ENCODE results near the gene NLRP4.
"Not testable (repeated sequence)": the region's sequence is repeated elsewhere in the genome, so short reads cannot be mapped to it uniquely, and the experiment has no call there.

Gene NLRP4

GRCh38 chr19:55882626-55883025 lies 46.3 kb downstream of the NLRP4 start:
- in situ Hi-C loops (cut with MboI; ENCODE audit: low sequenced_read_pairs): no loop called here

GRCh38 chr19:55898911-55899310 lies 62.6 kb downstream of the NLRP4 start:
- in situ Hi-C loops (cut with MboI; ENCODE audit: low sequenced_read_pairs): no loop called here

- in situ Hi-C loops (cut with MboI; ENCODE audit: low sequenced_read_pairs): no loop called here
Measured at GRCh38 chr19:55901369-55902079, 65.2 kb downstream of the NLRP4 start.

- in situ Hi-C loops (cut with MboI; ENCODE audit: low sequenced_read_pairs): no loop called here
Measured at GRCh38 chr19:55902080-55902751, 65.9 kb downstream of the NLRP4 start.

- in situ Hi-C loops (cut with MboI; ENCODE audit: low sequenced_read_pairs): no loop called here
Measured at GRCh38 chr19:55907286-55907685, 70.9 kb downstream of the NLRP4 start.

- in situ Hi-C loops (cut with MboI; ENCODE audit: low sequenced_read_pairs): no loop called here
Measured at GRCh38 chr19:55907746-55908145, 71.4 kb downstream of the NLRP4 start.

GRCh38 chr19:55909801-55910200 lies 73.5 kb downstream of the NLRP4 start:
- in situ Hi-C loops (cut with MboI; ENCODE audit: low sequenced_read_pairs): no loop called here

- in situ Hi-C loops (cut with MboI; ENCODE audit: low sequenced_read_pairs): no loop called here
Measured at GRCh38 chr19:55912916-55913315, 76.6 kb downstream of the NLRP4 start.

- in situ Hi-C loops (cut with MboI; ENCODE audit: low sequenced_read_pairs): no loop called here
Measured at GRCh38 chr19:55913643-55914268, 77.4 kb downstream of the NLRP4 start.

GRCh38 chr19:55923556-55923955 lies 87.2 kb downstream of the NLRP4 start:
- in situ Hi-C loops (cut with MboI; ENCODE audit: low sequenced_read_pairs): no loop called here

- in situ Hi-C loops (cut with MboI; ENCODE audit: low sequenced_read_pairs): no loop called here
Measured at GRCh38 chr19:55927991-55928390, 91.7 kb downstream of the NLRP4 start.

GRCh38 chr19:55929258-55929657 lies 92.9 kb downstream of the NLRP4 start:
- in situ Hi-C loops (cut with MboI; ENCODE audit: low sequenced_read_pairs): not testable (repeated sequence)

- in situ Hi-C loops (cut with MboI; ENCODE audit: low sequenced_read_pairs): no loop called here
Measured at GRCh38 chr19:55930996-55931515, 94.7 kb downstream of the NLRP4 start.

Measured in HL-60/S4 treated with retinoic acid at 250 ng/mL for 4 days and 3 days (cell line).